Neural crest cell (in vitro differentiated cells): Measurements from ENCODE around the gene PPM1H. TPM values are rescaled to one million over a fixed set of nuclear protein-coding genes. Genes with fewer than 3 reads are reported as not detected.

Experiments
- DNase-seq: peaks from one replicate; pipeline ENCODE4 v3.0.0; 2021; ENCODE audit warnings: low read depth, mixed read lengths, low spot score
- H3K27ac Mint-ChIP-seq: one replicate; pipeline ENCODE4 v1.8.0; 2021; ENCODE audit warnings: mild to moderate bottlenecking, mixed read lengths; ENCODE audit not compliant: unreplicated experiment
- H3K27me3 Mint-ChIP-seq: 2 replicates; pipeline ENCODE4 v1.8.0; 2021; ENCODE audit warnings: low read depth, mild to moderate bottlenecking, mixed read lengths
- H3K36me3 Mint-ChIP-seq: 2 replicates; pipeline ENCODE4 v1.8.0; 2021; ENCODE audit warnings: low read depth, mild to moderate bottlenecking, mixed read lengths
- H3K4me1 Mint-ChIP-seq: 2 replicates; pipeline ENCODE4 v1.8.0; 2021; ENCODE audit warnings: mixed read lengths
- H3K4me3 Mint-ChIP-seq: one replicate; pipeline ENCODE4 v1.8.0; 2021; ENCODE audit warnings: mild to moderate bottlenecking, mixed read lengths
- H3K9me3 Mint-ChIP-seq: 2 replicates; pipeline ENCODE4 v1.8.0; 2021; ENCODE audit warnings: mixed read lengths
- total RNA-seq: library from RNA; stranded (reverse); gene quantifications from 2 replicates; pipeline ENCODE4 v1.2.1, GENCODE V29; 2021
- TF ChIP-seq, protein P1 (sequence below): fragments of 200-600 bp; sonication (generic); conservative IDR thresholded peaks from 2 replicates; pipeline ENCODE4 v1.5.0; 2021; ENCODE audit warnings: antibody characterized with exemption, mild to moderate bottlenecking

The PPM1H gene
- total RNA-seq, 1 donor from 2014 or later, result 3.5 TPM

DNA sequence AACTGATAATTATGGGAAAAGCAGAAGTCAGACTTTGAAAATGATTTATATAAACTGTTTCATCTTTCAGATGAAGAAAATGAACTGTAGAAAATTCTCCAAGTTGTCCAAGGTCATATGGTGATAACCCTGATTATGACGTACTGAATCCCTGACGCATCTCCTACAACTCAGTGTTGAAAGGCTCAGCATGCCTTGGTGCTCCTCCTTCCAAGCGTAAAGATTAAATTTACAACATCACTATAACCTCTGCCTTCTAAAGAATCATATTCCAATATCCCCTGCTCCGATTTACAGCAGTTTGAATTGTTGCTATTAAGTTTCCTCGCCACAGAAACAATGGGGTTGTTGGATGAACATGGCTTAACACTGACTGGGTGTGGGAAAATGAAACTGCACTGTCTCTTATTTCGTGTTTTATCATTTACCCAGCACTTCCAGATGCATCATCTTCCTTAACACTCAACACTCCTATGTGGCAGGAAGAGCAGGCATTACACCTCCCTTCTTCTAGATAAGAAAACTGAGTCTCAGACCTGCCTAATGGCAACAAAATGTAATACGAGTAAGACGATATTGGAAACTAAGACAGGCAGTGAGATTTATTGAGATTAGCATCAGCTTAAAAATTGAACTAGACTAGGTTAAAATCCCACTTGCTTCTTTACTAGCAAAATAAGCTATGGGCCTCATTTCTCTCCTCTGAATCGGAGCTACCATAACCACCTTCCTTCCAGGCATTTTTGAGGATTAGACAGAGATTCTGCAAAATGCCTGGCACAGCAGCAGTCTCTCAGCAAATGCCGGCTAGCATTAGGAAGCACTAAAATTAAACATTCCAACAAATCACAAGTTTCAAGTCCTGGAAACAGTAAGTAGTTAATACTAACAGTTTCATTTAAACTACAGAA is 74.2 kb downstream of the PPM1H start:
- no peak overlapping the region for H3K27ac Mint-ChIP-seq
- TF ChIP-seq, protein P1, sequence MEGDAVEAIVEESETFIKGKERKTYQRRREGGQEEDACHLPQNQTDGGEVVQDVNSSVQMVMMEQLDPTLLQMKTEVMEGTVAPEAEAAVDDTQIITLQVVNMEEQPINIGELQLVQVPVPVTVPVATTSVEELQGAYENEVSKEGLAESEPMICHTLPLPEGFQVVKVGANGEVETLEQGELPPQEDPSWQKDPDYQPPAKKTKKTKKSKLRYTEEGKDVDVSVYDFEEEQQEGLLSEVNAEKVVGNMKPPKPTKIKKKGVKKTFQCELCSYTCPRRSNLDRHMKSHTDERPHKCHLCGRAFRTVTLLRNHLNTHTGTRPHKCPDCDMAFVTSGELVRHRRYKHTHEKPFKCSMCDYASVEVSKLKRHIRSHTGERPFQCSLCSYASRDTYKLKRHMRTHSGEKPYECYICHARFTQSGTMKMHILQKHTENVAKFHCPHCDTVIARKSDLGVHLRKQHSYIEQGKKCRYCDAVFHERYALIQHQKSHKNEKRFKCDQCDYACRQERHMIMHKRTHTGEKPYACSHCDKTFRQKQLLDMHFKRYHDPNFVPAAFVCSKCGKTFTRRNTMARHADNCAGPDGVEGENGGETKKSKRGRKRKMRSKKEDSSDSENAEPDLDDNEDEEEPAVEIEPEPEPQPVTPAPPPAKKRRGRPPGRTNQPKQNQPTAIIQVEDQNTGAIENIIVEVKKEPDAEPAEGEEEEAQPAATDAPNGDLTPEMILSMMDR, result no peak
- DNase-seq, result no peak
- no peak overlapping the region for H3K4me3 Mint-ChIP-seq
- peaks cover 8% of the 10 kb centered on the region for H3K27me3 Mint-ChIP-seq
- H3K4me1 Mint-ChIP-seq, result peaks cover 13% of the 10 kb centered on the region
- no peaks in the 10 kb centered on the region for H3K9me3 Mint-ChIP-seq
- no peaks in the 10 kb centered on the region for H3K36me3 Mint-ChIP-seq

DNA sequence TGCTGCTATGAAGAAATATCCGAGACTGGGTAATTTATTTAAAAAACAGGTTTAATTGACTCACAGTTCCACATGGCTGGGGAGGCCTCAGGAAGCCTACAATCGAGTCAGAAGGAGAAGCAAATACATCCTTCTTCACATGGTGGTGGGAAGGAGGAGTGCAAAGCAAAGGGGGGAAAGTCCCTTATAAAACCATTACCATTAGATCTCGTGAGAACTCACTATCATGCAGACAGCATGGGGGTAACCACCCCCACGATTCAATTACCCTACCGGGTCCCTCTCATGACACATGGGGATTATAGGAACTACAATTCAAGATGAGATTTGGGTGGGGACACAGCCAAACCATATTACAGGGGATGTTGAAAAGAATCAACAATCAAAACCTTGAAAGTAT is 74.9 kb downstream of the PPM1H start:
- Mint-ChIP-seq H3K4me3 (no peak overlapping the region), H3K27me3 (peaks cover 8% of the 10 kb centered on the region), H3K36me3 (no peaks in the 10 kb centered on the region), H3K27ac (no peak overlapping the region), H3K4me1 (peaks cover 13% of the 10 kb centered on the region), H3K9me3 (no peaks in the 10 kb centered on the region)
- no peak for DNase-seq
- TF ChIP-seq, protein P1, result no peak

DNA sequence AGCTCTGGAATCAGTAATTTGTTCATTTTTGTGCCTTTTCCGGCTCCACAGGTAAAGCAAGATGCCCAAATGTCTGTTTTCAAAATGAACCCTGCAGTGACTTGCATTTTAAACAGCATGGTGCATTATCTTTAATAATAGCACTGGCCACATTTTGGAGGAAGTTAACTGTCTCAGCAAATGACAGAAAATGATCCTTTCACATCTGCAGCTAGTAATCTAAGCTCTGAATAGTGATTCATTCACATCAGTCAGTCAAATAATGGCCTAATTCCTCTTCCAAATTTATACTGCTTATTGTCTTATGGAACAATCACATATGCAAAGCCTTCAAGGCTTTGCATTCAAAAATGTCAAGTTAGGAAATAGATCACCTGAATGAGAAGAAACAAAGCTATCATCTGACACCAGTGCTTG is 75.6 kb downstream of the PPM1H start:
- Mint-ChIP-seq H3K4me3 (no peak overlapping the region), H3K36me3 (no peaks in the 10 kb centered on the region), H3K27ac (no peak overlapping the region), H3K4me1 (peaks cover 13% of the 10 kb centered on the region), H3K9me3 (no peaks in the 10 kb centered on the region), H3K27me3 (peaks cover 8% of the 10 kb centered on the region)
- TF ChIP-seq, protein P1, result no peak
- DNase-seq, result no peak

DNA sequence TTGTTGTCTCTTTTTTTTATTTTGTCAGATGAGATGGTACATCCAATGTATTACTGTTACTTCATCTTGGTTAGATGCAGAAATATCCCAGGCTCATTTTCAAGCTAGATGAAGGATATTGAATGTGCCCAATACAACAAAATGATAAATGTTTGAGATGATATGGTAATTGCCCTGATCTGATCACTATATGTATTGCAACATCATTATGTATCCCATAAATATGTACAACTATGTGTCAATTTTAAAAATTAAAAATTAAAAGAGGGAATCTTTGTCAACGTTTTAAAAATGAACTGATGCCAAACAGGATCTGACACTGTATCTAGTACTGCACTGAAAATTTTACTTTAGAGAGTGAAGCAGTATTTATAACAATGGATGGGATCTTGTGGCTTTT is 78.5 kb downstream of the PPM1H start:
- Mint-ChIP-seq H3K36me3 (no peaks in the 10 kb centered on the region), H3K27ac (no peak overlapping the region), H3K4me1 (peaks cover 13% of the 10 kb centered on the region), H3K27me3 (peaks cover 9% of the 10 kb centered on the region), H3K4me3 (no peak overlapping the region), H3K9me3 (no peaks in the 10 kb centered on the region)
- no peak for DNase-seq
- TF ChIP-seq, protein P1, result no peak

DNA sequence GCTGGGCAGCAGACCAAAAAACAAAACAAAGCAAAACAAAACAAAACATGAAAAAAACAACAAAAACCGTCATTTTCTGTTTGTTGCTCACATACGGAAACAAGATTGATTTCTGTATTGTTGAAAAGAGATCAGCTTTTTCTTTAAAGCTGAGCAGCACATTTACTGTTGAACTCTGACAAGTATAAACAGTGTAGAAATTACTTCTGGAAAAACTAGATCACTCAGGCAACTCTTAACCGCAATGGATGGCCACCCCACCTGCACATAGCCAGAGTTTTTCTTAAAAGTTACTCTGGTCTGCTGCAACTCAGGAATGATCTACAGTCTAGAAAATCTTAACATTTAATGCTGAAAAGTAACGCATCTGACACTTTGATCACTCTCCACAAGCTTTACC is 80.9 kb downstream of the PPM1H start:
- TF ChIP-seq, protein P1, result no peak
- DNase-seq, result no peak
- peaks cover 3% of the 10 kb centered on the region for H3K4me1 Mint-ChIP-seq
- no peak overlapping the region for H3K4me3 Mint-ChIP-seq
- H3K36me3 Mint-ChIP-seq, result no peaks in the 10 kb centered on the region
- H3K27me3 Mint-ChIP-seq, result peaks cover 13% of the 10 kb centered on the region
- no peak overlapping the region for H3K27ac Mint-ChIP-seq
- no peaks in the 10 kb centered on the region for H3K9me3 Mint-ChIP-seq
